OCI-LY7 (cell line): ENCODE measurements around the gene NRN1. TPM values are rescaled to one million over a fixed set of nuclear protein-coding genes. Genes with fewer than 3 reads are reported as not detected.

Experiments used
- BruUV-seq: library from RNA; stranded (reverse); fragments of 400-500 nt; replicated peaks from 2 replicates; lab custom pipeline; 2021; lab: Mats Ljungman, UMichigan
- CTCF ChIA-PET: fragments of 300-600 bp; sonication (Branson Sonifier 250); formaldehyde crosslinking; loops from one replicate; lab custom pipeline; 2022; ENCODE audit warnings: antibody characterized with exemption; ENCODE audit not compliant: unreplicated experiment; lab: Charles Lee
- POLR2A ChIA-PET: fragments of 300-600 bp; sonication (Branson Sonifier 250); formaldehyde crosslinking; loops from one replicate; lab custom pipeline; 2022; ENCODE audit warnings: antibody characterized with exemption; lab: Charles Lee
- DNase-seq: peaks from one replicate; pipeline ENCODE4 v3.0.0-alpha.2; 2015; ENCODE audit warnings: low spot score
- H2AFZ ChIP-seq: fragments of 200-600 bp; sonication (generic), shearing (Covaris generic); 2 replicates; pipeline ENCODE4 v1.6.1; 2014; ENCODE audit warnings: mild to moderate bottlenecking, antibody characterized with exemption, low read length, moderate library complexity
- H3K27ac ChIP-seq: fragments of 200-600 bp; sonication (generic); 2 replicates; pipeline ENCODE4 v1.5.1; 2014; ENCODE audit warnings: mixed run types, low read depth, mild to moderate bottlenecking, moderate library complexity, low read length, inconsistent platforms; ENCODE audit not compliant: poor library complexity, severe bottlenecking
- H3K36me3 ChIP-seq: fragments of 200-600 bp; sonication (generic); 2 replicates; pipeline ENCODE4 v1.6.1; 2014; ENCODE audit warnings: mild to moderate bottlenecking, antibody characterized with exemption, low read length, moderate library complexity, mixed read lengths; ENCODE audit not compliant: insufficient read depth
- H3K4me1 ChIP-seq: fragments of 200-600 bp; sonication (generic); 2 replicates; pipeline ENCODE4 v1.5.1; 2014; ENCODE audit warnings: mild to moderate bottlenecking, low read length; ENCODE audit not compliant: insufficient read depth, poor library complexity, severe bottlenecking
- H3K4me2 ChIP-seq: fragments of 200-600 bp; sonication (generic); 2 replicates; pipeline ENCODE4 v1.6.1; 2014; ENCODE audit warnings: mild to moderate bottlenecking, low read length
- H3K4me3 ChIP-seq: fragments of 200-600 bp; sonication (generic); 2 replicates; pipeline ENCODE4 v1.5.1; 2014; ENCODE audit warnings: mild to moderate bottlenecking, low read depth, low read length; ENCODE audit not compliant: poor library complexity, severe bottlenecking
- H3K79me2 ChIP-seq: fragments of 200-600 bp; sonication (generic); 2 replicates; pipeline ENCODE4 v1.6.1; 2016; ENCODE audit warnings: low read depth, mild to moderate bottlenecking, low read length, moderate library complexity, mixed read lengths; ENCODE audit not compliant: insufficient read depth
- H3K9me2 ChIP-seq: fragments of 200-600 bp; sonication (generic); 2 replicates; pipeline ENCODE4 v1.6.1; 2016; ENCODE audit warnings: mild to moderate bottlenecking, low read length, mixed read lengths; ENCODE audit not compliant: insufficient read depth
- H3K9me3 ChIP-seq: fragments of 200-600 bp; sonication (generic); 2 replicates; pipeline ENCODE4 v1.6.1; 2014; ENCODE audit warnings: mild to moderate bottlenecking, mixed run types, low read length, mixed read lengths
- H4K20me1 ChIP-seq: fragments of 200-600 bp; sonication (generic); 2 replicates; pipeline ENCODE4 v1.6.1; 2014; ENCODE audit warnings: mild to moderate bottlenecking, antibody characterized with exemption, low read length, moderate library complexity, mixed read lengths; ENCODE audit not compliant: insufficient read depth
- EZH2phosphoT487 ChIP-seq: fragments of 200-600 bp; sonication (generic); IDR thresholded peaks from 2 replicates; pipeline ENCODE4 v1.6.1; 2018; ENCODE audit warnings: low read depth, borderline replicate concordance, mild to moderate bottlenecking, mixed run types, antibody characterized with exemption, low read length, moderate library complexity, mixed read lengths
- intact Hi-C: fragments of 100-400 bp; cut with micrococcal nuclease; formaldehyde crosslinking; loops from one replicate; pipeline ENCODE4 v1.10.0; 2022; ENCODE audit not compliant: unreplicated experiment
- total RNA-seq, 2 experiments: library from RNA; depleted of rRNA in 1 of 2; stranded (reverse); fragments of >200 nt in 1 of 2; shearing (Covaris generic) in 1 of 2; gene quantifications; 2 replicates each; pipeline ENCODE4 v1.2.3, GENCODE V29; 2014 to 2022
- TF ChIP-seq, protein P1 (sequence below): fragments of 200-600 bp; sonication (generic); conservative IDR thresholded peaks from 2 replicates; pipeline ENCODE4 v1.5.1; 2014; ENCODE audit warnings: mild to moderate bottlenecking, antibody characterized with exemption, low read length, moderate library complexity, mixed read lengths

The NRN1 gene
- total RNA-seq, 2 experiments from 2014 or later: 6.4 to 24.8 TPM

DNA sequence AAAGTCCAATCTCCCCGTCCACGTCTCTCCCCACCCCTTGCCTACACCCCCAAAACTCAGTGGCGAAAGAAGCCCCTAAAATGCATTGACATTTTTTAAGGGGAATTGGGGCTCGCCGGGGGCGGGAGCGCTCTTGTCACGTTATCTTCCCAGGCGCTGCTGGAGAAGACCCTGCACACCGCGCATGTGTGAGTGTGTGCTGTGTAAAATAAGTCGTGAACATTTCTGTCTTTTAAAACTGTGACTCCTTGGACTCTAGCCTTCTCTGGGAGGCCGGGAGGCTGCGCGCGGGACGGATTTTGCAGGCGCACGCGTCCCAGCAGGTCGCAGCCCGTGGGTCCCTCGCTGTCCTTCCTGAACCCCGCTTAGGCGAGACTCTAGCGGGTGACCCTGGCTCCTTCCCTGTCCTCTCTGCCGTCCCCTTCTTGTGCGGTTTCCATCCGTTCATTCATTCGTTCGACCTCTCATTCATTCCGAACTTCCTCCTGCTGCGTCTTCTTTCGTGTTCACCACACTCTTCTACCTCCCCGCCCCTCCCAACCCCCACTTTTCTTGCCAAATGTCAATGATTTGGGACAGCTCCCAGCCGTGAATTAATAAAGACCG, 2.2 kb downstream of the NRN1 start:
- H3K4me2 ChIP-seq: no peak overlapping the region
- intact Hi-C loops: loop anchor here (10.0 kb wide), 2 partner anchors 390 to 540 kb away; no protein-coding TSS in a partner anchor
- no TSS peak for BruUV-seq

DNA sequence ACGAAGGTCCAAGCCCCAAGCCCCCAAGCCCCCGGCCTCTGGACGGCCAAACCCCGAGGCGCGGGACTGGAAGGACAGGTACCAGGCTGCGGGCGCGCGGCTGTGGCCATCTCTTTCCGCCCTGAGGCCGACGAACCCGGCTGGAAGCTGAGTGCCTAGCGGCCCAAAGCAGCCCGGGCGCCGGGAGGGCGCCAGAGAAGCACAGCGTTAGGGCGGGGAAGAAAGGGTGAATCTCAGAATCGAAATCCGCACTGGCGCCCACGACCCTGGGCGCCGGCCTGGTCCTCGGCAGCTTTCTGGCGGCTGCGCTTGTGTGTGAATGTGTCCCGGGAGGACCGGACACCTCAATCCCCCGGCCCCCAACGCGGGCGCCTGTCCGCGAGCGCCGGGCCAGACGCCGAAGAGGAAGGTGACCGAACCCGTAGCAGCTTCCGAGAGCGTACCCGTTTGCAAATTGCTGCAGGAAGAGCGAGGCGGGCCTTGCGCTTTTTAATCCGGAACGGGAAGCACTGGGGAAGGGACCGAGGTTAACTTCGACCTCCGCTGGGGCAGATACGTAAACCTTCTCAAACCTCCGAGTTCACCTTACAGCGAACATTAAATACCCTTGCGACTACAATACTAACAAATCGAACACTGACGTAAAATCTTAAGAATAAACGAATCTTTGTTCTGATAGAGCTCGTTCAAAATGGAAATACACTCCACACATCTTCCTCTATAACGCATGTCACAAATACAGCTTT, 2.9 kb downstream of the NRN1 start:
- no peaks in the 10 kb centered on the region for H4K20me1 ChIP-seq
- no peak overlapping the region for H3K4me3 ChIP-seq
- TF ChIP-seq, protein P1, sequence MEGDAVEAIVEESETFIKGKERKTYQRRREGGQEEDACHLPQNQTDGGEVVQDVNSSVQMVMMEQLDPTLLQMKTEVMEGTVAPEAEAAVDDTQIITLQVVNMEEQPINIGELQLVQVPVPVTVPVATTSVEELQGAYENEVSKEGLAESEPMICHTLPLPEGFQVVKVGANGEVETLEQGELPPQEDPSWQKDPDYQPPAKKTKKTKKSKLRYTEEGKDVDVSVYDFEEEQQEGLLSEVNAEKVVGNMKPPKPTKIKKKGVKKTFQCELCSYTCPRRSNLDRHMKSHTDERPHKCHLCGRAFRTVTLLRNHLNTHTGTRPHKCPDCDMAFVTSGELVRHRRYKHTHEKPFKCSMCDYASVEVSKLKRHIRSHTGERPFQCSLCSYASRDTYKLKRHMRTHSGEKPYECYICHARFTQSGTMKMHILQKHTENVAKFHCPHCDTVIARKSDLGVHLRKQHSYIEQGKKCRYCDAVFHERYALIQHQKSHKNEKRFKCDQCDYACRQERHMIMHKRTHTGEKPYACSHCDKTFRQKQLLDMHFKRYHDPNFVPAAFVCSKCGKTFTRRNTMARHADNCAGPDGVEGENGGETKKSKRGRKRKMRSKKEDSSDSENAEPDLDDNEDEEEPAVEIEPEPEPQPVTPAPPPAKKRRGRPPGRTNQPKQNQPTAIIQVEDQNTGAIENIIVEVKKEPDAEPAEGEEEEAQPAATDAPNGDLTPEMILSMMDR: no peak
- no peak for TF ChIP-seq EZH2phosphoT487
- no peak overlapping the region for H2AFZ ChIP-seq
- intact Hi-C loops: loop anchor here (10.0 kb wide), 2 partner anchors 391 to 539 kb away; no protein-coding TSS in a partner anchor
- no peak overlapping the region for H3K27ac ChIP-seq
- ChIA-PET POLR2A (interaction anchor here (0.6 kb wide), 1 partner anchor 751 kb away, joined by 3 read pairs; no protein-coding TSS in a partner anchor), CTCF (no interaction called here)
- no peaks in the 10 kb centered on the region for H3K9me2 ChIP-seq
- H3K79me2 ChIP-seq: no peaks in the 10 kb centered on the region
- no peaks in the 10 kb centered on the region; the same call in 1 of the 2 replicates for H3K36me3 ChIP-seq
- BruUV-seq: no TSS peak
- H3K4me1 ChIP-seq: peaks cover 19% of the 10 kb centered on the region
- no peaks in the 10 kb centered on the region for H3K9me3 ChIP-seq
- DNase-seq: no peak
- H3K4me2 ChIP-seq: no peak overlapping the region

More for the DNA sequence above, 2.2 kb downstream of the NRN1 start:
- H4K20me1 ChIP-seq: no peaks in the 10 kb centered on the region
- H3K36me3 ChIP-seq: no peaks in the 10 kb centered on the region; the same call in 1 of the 2 replicates
- no peak for DNase-seq
- H3K4me1 ChIP-seq: peaks cover 26% of the 10 kb centered on the region
- H3K79me2 ChIP-seq: no peaks in the 10 kb centered on the region
- H3K9me3 ChIP-seq: no peaks in the 10 kb centered on the region
- H2AFZ ChIP-seq: no peak overlapping the region
- CTCF ChIA-PET: no interaction called here
- H3K9me2 ChIP-seq: no peaks in the 10 kb centered on the region
- H3K27ac ChIP-seq: no peak overlapping the region
- H3K4me3 ChIP-seq: no peak overlapping the region
- POLR2A ChIA-PET: interaction anchor here (0.7 kb wide), 1 partner anchor 325 kb away, joined by 3 read pairs; no protein-coding TSS in a partner anchor
- TF ChIP-seq, protein P1: no peak
